ENCODE measurements around the gene ZSCAN22. TPM values are rescaled to one million over a fixed set of nuclear protein-coding genes. Genes with fewer than 3 reads are reported as not detected.

Gene ZSCAN22
- total RNA-seq, 2 donors from 2014 or later: 1.6 to 2.6 TPM

DNA sequence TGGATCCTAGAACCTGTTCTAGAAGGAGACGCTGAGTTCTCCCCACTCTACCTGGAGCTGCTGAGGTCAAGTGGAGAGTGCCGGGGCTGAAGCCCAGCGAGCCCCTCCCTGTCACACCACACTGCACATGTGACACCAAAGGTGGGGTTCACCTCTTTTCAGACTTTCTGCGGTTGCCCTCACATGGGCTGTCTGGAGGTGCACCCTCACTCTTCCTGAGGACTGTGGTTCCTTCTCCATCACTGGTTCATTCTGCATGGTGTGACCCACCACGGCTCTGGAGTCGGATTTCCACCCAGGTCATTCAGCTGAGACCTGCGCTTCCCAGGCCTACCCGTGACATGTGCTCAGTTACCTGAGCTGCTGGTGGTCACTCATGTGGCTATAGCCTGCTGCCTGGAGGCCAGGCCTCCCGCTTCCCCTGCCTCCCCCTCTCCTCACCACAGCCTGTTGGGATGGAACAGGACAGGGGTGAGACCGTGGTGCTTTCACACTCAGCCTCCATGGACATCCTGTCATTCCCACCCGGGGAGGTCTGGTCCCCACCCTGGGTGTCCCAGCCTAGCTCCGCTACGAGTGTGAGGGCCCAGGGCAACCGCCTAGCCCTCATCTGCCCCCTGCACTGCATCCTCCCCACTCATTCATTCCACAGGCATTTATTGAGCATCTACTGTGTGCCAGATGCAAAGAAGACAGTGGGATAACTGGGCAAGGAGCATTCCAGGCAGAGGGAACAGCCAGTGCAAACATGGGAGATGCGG lies 27.1 kb downstream of the ZSCAN22 start:
- Histone ChIP-seq H3K4me3 (no peak overlapping the region), H3K27me3 (no peaks in the 10 kb centered on the region), H3K4me1 (peaks cover 0 to 33% of the 10 kb centered on the region in 2 donors)

DNA sequence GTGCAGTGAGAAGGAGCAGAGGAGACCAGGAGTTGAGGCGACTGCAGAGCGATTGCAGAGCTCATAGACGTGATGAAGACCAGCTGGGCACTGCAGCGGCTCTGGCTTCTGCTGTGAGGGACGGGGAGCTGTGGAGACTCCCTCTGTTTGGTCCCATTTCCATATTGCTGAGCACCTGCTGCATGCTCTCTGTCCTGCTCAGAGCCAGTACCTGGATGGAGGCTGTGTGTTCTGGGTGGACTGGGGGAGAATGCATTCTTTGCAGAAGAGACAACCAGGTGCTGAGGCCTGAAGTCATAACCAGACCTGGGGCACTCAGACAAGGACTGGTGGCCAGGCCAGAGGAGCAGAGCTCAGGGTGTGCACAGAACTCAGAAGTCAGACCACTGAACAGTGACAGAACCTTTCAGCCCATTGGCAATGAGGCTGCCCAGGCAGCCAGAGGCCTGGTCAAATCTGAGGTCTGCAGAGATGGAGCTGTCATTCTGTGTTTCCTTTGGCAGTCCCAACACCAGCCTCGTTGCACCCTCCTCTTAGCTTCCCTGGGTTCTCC lies 27.8 kb downstream of the ZSCAN22 start:
- no peaks in the 10 kb centered on the region for H3K9me3 ChIP-seq
- no peak for DNase-seq (ENCODE audit: low spot score)
- no peaks in the 10 kb centered on the region for H3K27me3 ChIP-seq
- H3K4me1 ChIP-seq: peaks cover 0 to 33% of the 10 kb centered on the region in 2 donors
- H3K36me3 ChIP-seq: no peaks in the 10 kb centered on the region
- TF ChIP-seq, protein P1, sequence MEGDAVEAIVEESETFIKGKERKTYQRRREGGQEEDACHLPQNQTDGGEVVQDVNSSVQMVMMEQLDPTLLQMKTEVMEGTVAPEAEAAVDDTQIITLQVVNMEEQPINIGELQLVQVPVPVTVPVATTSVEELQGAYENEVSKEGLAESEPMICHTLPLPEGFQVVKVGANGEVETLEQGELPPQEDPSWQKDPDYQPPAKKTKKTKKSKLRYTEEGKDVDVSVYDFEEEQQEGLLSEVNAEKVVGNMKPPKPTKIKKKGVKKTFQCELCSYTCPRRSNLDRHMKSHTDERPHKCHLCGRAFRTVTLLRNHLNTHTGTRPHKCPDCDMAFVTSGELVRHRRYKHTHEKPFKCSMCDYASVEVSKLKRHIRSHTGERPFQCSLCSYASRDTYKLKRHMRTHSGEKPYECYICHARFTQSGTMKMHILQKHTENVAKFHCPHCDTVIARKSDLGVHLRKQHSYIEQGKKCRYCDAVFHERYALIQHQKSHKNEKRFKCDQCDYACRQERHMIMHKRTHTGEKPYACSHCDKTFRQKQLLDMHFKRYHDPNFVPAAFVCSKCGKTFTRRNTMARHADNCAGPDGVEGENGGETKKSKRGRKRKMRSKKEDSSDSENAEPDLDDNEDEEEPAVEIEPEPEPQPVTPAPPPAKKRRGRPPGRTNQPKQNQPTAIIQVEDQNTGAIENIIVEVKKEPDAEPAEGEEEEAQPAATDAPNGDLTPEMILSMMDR (IDR thresholded peaks at IDR 0.05): no peak
- H3K4me3 ChIP-seq: no peak overlapping the region
- no peak overlapping the region for H3K27ac ChIP-seq

More for the DNA sequence above, 27.1 kb downstream of the ZSCAN22 start:
- H3K36me3 ChIP-seq: no peaks in the 10 kb centered on the region
- TF ChIP-seq, protein P1 (IDR thresholded peaks at IDR 0.05): no peak
- no peaks in the 10 kb centered on the region for H3K9me3 ChIP-seq
- no peak for DNase-seq (ENCODE audit: low spot score)
- no peak overlapping the region for H3K27ac ChIP-seq

DNA sequence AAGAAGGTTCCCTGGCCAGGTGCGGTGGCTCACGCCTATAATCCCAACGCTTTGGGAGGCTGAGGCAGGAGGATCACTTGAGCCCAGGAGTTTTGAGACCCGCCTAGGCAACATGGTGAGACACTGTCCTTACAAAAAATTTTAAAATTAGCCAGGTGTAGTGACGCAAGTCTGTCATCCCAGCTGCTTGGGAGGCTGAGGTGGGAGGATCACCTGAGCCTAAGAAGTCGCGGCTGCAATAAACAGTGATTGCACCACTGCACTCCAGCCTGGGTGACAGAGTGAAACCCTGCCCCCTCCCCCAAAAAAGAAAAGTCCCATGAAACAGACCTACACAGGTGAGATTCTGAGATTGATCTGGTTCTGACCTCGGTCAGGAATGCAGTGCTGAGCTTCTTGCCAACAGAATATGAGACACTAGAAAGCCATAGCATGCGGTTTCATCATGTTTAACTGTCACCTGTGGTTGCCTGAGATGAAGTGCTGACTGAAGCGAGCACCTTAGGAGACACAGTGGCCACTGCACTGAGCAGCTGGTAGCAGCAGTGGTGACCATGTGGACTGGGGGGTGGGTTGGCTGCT lies 28.5 kb downstream of the ZSCAN22 start:
- H3K4me3 ChIP-seq: peak overlapping the region in 1 of 2 donors; percentile 45
- DNase-seq (ENCODE audit: low spot score): no peak
- H3K27ac ChIP-seq: no peak overlapping the region
- TF ChIP-seq, protein P1 (IDR thresholded peaks at IDR 0.05): no peak
- H3K27me3 ChIP-seq: no peaks in the 10 kb centered on the region
- H3K9me3 ChIP-seq: no peaks in the 10 kb centered on the region
- H3K4me1 ChIP-seq: peaks cover 0 to 26% of the 10 kb centered on the region in 2 donors
- no peaks in the 10 kb centered on the region for H3K36me3 ChIP-seq

DNA sequence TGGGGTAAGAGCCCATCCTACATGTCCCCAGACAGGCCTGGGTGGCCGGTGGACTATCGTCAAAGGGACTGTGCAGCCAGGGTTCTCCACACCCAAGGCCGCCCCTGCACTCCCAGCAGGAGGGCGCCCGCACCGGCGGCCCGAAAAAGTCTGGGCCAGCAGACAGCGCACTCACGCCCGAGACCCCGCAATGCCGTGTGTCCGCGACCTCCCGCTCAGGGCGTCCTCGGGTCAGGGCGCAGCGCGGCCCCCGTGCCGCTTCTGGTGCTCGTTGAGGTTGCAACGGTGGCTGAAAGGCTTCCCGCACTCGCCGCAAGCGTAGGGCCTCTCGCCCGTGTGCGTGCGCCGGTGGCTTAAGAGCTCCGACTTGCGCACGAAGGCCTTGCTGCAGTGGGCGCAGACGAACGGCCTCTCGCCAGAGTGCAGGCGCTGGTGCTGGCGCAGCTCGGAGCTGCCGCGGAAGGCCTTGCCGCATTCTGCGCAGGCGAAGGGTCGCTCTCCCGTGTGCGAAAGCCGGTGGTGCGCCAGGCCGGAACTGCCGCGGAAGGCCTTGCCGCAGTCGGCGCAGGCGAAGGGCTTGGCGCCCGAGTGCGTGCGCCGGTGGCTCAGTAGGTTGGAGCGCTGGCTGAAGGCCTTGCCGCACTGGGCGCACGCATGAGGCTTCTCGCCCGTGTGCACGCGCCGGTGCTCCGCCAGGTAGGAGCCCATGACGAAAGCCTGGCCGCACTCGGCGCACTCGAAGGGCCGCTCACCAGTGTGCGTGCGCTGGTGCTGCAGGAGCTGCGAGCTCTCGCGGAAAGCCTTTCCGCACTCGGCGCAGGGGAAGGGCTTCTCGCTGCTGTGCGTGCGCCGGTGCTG lies 29.3 kb downstream of the ZSCAN22 start:
- Histone ChIP-seq H3K27ac (no peak overlapping the region), H3K4me1 (peaks cover 0 to 20% of the 10 kb centered on the region in 2 donors), H3K9me3 (no peaks in the 10 kb centered on the region), H3K4me3 (peak overlapping the region; percentile 17 to 45), H3K36me3 (no peaks in the 10 kb centered on the region), H3K27me3 (no peaks in the 10 kb centered on the region)
- DNase-seq (ENCODE audit: low spot score): no peak
- TF ChIP-seq, protein P1 (IDR thresholded peaks at IDR 0.05): no peak

DNA sequence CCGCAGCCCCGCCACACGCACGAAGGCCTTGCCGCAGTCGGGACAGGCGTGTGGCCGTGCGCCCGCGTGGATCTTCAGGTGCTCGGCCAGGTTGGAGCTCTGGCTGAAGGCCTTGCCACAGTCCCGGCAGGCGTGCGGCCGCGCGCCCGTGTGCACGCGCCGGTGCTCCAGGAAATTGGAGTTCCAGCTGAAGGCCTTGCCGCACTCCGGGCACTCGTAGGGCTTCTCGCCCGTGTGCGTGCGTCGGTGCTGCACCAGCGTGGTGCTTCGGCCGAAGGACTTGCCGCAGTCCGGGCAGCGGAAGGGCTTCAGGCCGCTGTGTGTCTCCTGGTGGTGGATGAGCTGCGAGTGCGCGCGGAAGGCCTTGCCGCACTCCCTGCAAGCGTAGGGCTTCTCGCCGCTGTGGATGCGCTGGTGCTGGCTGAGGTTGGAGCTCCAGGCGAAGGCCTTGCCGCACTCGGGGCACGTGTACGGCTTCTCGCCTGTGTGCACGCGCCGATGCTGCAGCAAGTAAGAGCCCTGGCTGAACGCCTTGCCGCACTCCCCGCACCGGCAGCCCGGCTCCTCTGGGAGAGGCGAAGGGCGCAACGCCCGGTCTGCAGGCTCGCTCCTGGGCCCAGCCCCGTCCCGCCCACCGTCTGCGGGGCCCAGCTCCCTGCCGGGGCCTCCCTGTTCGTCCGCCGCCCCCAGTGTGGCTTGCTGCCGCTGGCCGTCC lies 30.1 kb downstream of the ZSCAN22 start:
- no peak for DNase-seq (ENCODE audit: low spot score)
- Histone ChIP-seq H3K27me3 (no peaks in the 10 kb centered on the region), H3K36me3 (no peaks in the 10 kb centered on the region)

More for the DNA sequence above, 30.1 kb downstream of the ZSCAN22 start:
- Histone ChIP-seq H3K27ac (no peak overlapping the region), H3K4me3 (peak overlapping the region; percentile 17 to 45), H3K4me1 (peaks cover 0 to 25% of the 10 kb centered on the region in 2 donors), H3K9me3 (no peaks in the 10 kb centered on the region)
- TF ChIP-seq, protein P1 (IDR thresholded peaks at IDR 0.05): no peak

Data from right atrium auricular region (tissue), 2 donors.